ENCODE results near the gene CCAR1.
"Not testable (repeated sequence)": the region's sequence is repeated elsewhere in the genome, so short reads cannot be mapped to it uniquely, and the experiment has no call there.

Gene CCAR1, protein sequence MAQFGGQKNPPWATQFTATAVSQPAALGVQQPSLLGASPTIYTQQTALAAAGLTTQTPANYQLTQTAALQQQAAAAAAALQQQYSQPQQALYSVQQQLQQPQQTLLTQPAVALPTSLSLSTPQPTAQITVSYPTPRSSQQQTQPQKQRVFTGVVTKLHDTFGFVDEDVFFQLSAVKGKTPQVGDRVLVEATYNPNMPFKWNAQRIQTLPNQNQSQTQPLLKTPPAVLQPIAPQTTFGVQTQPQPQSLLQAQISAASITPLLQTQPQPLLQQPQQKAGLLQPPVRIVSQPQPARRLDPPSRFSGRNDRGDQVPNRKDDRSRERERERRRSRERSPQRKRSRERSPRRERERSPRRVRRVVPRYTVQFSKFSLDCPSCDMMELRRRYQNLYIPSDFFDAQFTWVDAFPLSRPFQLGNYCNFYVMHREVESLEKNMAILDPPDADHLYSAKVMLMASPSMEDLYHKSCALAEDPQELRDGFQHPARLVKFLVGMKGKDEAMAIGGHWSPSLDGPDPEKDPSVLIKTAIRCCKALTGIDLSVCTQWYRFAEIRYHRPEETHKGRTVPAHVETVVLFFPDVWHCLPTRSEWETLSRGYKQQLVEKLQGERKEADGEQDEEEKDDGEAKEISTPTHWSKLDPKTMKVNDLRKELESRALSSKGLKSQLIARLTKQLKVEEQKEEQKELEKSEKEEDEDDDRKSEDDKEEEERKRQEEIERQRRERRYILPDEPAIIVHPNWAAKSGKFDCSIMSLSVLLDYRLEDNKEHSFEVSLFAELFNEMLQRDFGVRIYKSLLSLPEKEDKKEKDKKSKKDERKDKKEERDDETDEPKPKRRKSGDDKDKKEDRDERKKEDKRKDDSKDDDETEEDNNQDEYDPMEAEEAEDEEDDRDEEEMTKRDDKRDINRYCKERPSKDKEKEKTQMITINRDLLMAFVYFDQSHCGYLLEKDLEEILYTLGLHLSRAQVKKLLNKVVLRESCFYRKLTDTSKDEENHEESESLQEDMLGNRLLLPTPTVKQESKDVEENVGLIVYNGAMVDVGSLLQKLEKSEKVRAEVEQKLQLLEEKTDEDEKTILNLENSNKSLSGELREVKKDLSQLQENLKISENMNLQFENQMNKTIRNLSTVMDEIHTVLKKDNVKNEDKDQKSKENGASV

DNA sequence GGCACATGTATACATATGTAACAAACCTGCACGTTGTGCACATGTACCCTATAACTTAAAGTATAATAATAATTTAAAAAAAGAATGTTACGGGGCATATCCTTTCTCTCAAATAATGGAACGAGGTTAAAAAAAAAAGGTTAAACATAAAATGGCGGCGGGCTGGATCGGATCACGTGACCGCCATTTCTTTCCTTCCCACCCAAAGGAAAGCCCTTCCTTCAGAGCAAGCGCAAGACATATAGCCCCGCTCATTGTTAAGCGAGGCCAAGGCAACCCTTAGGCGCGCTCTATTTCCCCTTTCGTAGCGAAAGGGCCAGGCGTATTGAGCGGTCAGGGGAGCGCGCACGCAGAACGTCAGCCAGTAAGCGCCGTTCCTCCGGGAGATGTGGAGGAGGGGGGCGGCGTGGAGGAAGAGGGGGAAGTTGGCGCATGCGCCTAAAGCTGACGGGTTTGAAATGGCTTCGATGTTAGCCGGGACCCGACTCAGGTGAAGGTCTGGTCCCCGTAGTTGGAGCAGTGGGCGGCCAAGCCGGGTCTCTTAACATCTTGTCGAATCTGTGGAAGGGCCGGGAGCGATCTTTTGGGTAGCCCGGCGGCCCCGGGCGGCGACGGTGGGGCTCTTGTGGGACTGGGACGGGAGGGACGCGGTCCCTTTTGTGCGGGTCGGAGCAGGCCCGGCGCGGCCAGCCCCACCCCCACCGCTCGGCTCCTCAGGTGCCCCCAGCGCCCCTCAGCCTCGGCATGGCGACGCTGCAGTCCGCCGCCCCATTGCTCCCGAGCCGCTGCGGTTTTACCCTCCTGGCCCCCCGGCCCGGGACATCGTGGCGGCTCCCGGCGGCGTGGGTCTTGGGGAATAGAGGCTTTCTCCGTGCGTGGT, at the start of gene CCAR1:
TSS of gene CCAR1 (plus strand) at position 447 of the 880 bp plus-strand sequence. CDS start 1,266 bp downstream, outside the sequence.
- DNase-seq: peak; percentile 99

GRCh38 chr10:68684413-68684812, 36.6 kb upstream of the CCAR1 start:
- DNase-seq: no peak

- DNase-seq: no peak
Measured at GRCh38 chr10:68696018-68696417, 25.0 kb upstream of the CCAR1 start.

DNA sequence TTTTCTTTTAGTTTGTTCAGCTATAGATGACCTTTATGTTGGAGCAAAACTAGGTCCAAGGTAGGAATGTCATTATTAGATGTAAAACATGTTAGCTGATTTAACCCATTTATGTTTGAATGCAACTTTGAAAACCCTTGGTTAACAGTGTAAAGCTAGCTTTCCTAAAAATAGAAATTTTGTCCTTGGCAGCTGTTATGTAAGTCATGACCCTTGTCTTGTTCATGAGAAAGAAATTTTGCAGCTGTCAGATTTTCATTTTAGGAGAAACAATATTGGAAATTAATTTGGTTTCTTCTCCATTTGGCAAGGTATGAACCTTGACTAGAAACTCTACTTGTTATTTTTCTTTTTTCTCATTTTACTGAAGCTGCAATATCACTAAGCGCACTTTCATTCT, 23.9 kb upstream of the CCAR1 start:
- no peak for DNase-seq

DNA sequence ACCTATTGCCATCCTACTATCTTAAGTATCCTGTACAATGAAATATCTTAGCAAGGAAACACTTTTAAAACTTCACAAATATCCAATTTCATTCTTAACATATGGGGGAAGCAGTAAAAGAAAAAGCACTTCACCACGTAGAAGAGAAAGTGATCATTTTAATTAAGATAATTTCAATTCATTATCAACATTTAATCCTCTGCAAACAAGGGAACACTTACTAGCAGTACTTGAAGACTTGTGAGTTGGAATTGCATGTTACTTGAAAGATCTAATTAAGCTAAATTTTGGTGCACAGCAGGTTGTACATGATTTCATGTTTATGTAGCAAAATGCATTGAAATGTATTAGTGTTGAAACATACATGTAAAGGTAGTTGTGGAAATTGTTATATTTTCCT, 20.8 kb upstream of the CCAR1 start:
- DNase-seq: no peak

DNA sequence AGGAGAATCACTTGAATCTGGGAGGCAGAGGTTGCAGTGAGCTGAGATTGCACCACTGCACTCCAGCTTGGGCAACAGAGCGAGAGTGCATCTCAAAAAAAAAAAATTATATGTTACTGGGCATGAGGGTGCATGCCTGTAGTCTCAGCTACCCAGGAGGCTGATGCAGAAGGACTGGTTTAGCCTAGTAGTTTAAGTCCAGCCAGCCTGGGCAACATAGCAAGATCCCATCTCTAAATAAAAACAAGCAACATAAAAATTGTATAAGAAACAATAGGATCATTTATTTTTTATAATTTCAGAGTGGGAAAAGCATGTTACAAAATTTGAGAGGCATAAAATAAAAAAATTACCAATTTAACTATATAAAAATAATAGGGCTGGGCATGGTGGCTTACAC, 15.5 kb upstream of the CCAR1 start:
- DNase-seq: no peak

DNA sequence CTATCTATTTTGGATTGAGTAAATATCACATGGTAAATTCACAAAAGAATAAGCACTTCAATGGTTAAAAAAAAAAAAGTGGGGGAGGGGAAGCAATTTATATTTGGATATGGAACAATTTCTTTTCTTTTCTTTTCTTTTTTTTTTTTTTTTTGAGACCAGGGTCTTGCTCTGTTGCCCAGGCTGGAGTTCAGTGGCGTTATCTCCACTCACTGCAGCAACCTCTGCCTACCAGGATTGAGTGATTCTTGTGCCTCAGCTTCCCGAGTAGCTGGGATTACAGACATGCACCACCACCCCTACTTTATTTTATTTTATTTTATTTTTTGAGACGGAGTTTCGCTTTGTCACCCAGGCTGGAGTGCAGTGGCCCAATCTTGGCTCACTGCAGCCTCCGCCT, 12.1 kb upstream of the CCAR1 start:
- DNase-seq: not testable (repeated sequence)

GRCh38 chr10:68713065-68713464, 8.0 kb upstream of the CCAR1 start:
- not testable (repeated sequence) for DNase-seq

GRCh38 chr10:68717435-68717834, 3.6 kb upstream of the CCAR1 start:
- no peak for DNase-seq

DNA sequence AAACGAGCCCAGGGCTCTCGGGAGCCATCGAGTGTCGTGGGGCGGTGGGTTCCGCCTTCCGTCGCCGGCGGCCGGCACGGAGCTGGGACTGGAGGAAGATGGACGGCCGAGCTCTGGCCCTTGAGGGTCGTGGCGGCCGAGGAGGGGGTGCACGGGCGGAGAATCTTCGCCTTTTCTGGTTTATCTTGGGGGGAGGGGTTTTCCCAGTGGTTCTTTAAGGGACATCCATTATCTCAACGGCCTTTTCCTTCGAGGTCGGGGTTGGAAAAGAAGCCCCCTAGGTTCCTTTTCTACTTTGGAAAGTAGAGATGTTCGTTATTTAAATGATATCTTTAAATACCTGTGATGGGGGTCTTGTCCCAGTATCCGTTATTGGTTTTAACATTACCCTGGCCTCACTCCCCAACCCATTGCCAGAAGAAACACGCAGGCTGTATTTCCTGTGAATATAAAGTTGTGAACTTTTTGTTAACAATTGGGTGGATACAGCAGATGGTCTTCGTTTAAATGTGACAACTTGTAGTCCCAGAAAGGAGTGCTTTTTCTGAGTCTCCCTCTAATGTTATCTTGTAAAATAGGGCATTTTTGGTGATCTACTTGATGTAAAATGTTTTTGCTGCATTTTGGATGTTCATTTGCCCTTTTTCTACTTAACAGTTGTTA, 765 bp downstream of the CCAR1 start:
- DNase-seq: peak; percentile 50

DNA sequence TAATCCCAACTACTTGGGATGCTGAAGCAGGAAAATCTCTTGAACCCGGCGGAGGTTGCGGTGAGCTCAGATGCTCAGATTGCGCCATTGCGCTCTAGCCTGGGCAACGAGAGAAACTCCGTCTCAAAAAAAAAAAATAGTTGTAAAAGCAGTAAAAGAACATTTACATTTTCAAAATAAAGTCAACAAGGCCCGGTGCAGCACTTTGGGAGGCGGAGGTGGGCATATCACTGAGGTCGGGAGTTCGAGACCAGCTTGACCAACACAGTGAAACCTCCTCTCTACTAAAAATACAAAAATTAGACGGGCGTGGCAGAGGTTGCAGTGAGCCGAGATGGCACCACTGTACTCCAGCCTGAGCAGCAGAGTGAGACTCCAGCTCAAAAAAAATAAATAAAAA, 4.0 kb downstream of the CCAR1 start:
- no peak for DNase-seq

- no peak for DNase-seq
Measured at GRCh38 chr10:68727146-68727545, 6.1 kb downstream of the CCAR1 start.

GRCh38 chr10:68732651-68733050, 11.6 kb downstream of the CCAR1 start:
- no peak for DNase-seq

DNA sequence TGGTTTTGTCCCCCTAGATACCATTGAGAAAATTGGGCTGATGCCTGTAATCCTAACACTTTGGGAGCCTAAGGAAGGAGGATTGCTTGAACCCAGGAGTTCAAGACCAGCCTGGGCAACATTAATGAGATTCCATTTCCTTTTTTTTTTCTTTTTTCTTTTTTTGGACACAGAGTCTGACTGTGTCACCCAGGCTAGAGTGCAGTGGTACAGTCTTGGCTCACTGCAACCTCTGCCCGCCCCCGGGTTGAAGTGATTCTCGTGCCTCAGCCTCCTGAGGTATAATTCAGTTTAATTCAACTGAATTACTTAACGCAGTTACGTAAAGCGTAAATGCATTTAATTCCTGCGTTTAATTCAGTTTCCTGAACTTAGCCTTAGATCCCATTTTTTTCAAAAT, 13.3 kb downstream of the CCAR1 start:
- no peak for DNase-seq

DNA sequence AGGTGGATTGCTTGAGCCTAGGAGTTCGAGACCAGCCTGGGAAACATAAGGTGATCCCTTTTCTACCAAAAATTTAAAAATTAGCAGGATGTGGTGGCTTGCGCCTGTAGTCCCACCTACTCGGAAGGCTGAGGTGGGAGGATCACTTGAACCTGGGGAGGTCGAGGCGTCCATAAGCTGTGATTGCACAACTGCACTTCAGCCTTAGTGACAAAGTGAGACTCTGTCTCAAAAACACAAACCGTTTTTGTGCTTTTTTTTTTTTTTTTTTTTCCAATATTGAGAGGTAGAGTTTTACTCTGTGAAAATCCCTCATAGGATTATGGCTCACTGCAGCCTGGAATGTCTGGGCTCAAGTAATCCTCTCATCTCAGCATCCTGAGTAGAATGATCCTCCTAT, 14.1 kb downstream of the CCAR1 start:
- DNase-seq: peak; percentile 27

DNA sequence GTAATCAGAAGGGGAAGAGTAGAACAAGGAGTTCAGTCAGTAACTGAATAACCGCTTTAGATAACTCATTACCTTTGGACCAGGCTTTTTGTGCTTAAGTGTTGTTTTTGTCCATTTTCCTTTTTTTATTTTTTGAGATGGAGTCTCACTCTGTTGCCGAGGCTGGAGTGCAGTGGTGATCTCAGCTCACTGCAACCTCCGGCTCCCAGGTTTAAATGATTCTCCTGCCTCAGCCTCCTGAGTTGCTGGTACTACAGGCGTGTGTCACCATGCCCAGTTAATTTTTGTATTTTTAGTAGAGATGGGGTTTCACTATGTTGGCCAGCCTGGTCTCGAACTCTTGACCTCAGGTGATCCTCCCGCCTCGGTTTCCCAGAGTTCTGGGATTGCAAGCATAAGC, 14.7 kb downstream of the CCAR1 start:
- DNase-seq: not testable (repeated sequence)

DNA sequence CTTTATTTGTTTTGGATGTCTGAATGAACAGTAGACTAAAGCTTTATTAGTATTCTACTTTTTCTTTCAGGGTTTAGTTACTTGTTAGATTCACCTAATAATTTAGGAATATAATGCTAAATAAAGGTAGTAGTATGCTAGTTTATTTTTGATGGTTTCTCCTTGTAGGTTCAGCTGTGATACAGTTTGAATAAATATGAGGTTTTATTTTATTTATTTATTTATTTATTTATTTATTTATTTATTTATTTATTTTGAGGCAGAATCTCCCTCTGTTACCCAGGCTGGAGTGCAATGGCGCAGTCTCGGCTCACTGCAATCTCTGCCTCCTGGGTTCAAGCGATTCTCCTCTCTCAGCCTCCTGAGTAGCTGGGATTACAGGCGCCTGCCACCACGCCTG, 19.6 kb downstream of the CCAR1 start:
- not testable (repeated sequence) for DNase-seq

GRCh38 chr10:68742397-68742796, 21.4 kb downstream of the CCAR1 start:
- DNase-seq: no peak

- DNase-seq: no peak
Measured at GRCh38 chr10:68752711-68753350, 31.8 kb downstream of the CCAR1 start.

DNA sequence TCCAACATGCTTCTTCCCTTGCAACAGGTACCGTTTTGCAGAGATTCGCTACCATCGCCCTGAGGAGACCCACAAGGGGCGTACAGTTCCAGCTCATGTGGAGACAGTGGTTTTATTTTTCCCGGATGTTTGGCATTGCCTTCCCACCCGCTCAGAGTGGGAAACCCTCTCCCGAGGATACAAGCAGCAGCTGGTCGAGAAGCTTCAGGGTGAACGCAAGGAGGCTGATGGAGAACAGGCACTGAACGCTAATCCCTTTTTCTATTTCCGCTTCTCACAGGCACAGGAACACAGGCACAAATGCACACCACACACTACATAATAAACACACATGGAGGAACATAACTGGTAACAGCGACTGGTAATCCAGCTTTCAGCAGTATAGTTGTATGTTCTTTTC, 35.2 kb downstream of the CCAR1 start:
- DNase-seq: no peak

DNA sequence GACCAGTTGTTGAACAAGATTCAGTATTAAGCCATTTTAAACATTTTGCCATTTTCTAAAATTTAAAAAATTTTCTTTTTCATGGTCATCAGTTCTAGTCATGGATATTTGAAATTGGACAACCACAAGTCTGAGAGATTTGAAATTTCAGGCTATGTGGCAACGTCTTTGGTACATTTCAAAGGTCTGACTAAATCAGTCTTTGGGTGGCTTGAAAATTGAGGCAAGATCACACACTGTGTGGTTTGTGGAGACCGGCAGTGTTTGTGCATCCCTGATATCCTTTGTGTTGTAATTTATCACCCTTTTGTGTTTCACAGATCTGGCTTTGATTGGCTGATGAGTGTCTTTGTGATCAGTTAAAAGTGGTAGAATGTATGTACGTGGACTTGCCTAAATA, 35.7 kb downstream of the CCAR1 start:
- DNase-seq: no peak
